Activated CD8-positive, alpha-beta memory T cell treated with anti-CD3 and anti-CD28 coated beads for 4 hours (primary cell): ENCODE results near the gene ATP13A2.

Source experiments
- DNase-seq, 2 donors: peaks; one replicate each; pipeline ENCODE4 v3.0.0-alpha.2; 2020; ENCODE audit warnings: low read depth in 2 of 2

ATP13A2 gene

GRCh38 chr1:17001760-17002523 lies 9.8 kb downstream of the ATP13A2 start:
- DNase-seq = no peak

GRCh38 chr1:16999863-17000262 lies 11.9 kb downstream of the ATP13A2 start:
- DNase-seq = no peak

- DNase-seq = no peak
Measured at GRCh38 chr1:16998589-16998988, 13.1 kb downstream of the ATP13A2 start.

- DNase-seq = no peak
Measured at GRCh38 chr1:16996845-16997244, 14.9 kb downstream of the ATP13A2 start.

- DNase-seq = no peak
Measured at GRCh38 chr1:16993521-16994038, 18.1 kb downstream of the ATP13A2 start.

GRCh38 chr1:16992675-16993074 lies 19.1 kb downstream of the ATP13A2 start:
- no peak for DNase-seq

GRCh38 chr1:16992102-16992501 lies 19.6 kb downstream of the ATP13A2 start:
- DNase-seq = no peak

GRCh38 chr1:16991571-16991970 lies 20.2 kb downstream of the ATP13A2 start:
- DNase-seq = no peak

GRCh38 chr1:16989676-16990391 lies 21.9 kb downstream of the ATP13A2 start:
- DNase-seq = no peak

- DNase-seq = no peak
Measured at GRCh38 chr1:16988210-16988609, 23.5 kb downstream of the ATP13A2 start.

GRCh38 chr1:16986962-16987361 lies 24.8 kb downstream of the ATP13A2 start:
- DNase-seq = no peak

GRCh38 chr1:16986560-16986959 lies 25.2 kb downstream of the ATP13A2 start:
- no peak for DNase-seq

- DNase-seq = no peak
Measured at GRCh38 chr1:16986113-16986512, 25.6 kb downstream of the ATP13A2 start.

- no peak for DNase-seq
Measured at GRCh38 chr1:16984717-16985116, 27.0 kb downstream of the ATP13A2 start.

GRCh38 chr1:16983649-16984048 lies 28.1 kb downstream of the ATP13A2 start:
- DNase-seq = no peak

- no peak for DNase-seq
Measured at GRCh38 chr1:16982902-16983301, 28.8 kb downstream of the ATP13A2 start.

- no peak for DNase-seq
Measured at GRCh38 chr1:16981269-16981849, 30.4 kb downstream of the ATP13A2 start.

- no peak for DNase-seq
Measured at GRCh38 chr1:16980473-16981268, 31.1 kb downstream of the ATP13A2 start, which contains the start of gene MFAP2. Gene MFAP2, minus strand, starts transcription at chr1:16980620. Its CDS starts 2,347 bp downstream, at chr1:16978273.

GRCh38 chr1:16979475-16980327 lies 32.0 kb downstream of the ATP13A2 start:
- no peak for DNase-seq

- no peak for DNase-seq
Measured at GRCh38 chr1:16978567-16979474, 32.9 kb downstream of the ATP13A2 start.
